GM23338 (cell line): ENCODE measurements around the gene GADD45B. TPM values are rescaled to one million over a fixed set of nuclear protein-coding genes. Genes with fewer than 3 reads are reported as not detected.

ENCODE experiments used
- ATAC-seq: fragments of 200-7000 bp; cut with Tn5 transposase; 3 replicates; pipeline ENCODE4 v1.9.1; 2020
- DNase-seq: peaks from one replicate; pipeline ENCODE4 v3.0.0-alpha.2; 2015; ENCODE audit warnings: low spot score
- H2AFZ ChIP-seq: fragments of 200-600 bp; sonication (generic); 2 replicates; pipeline ENCODE4 v1.8.0; 2016; ENCODE audit warnings: antibody characterized with exemption, mild to moderate bottlenecking, moderate library complexity
- H3F3A ChIP-seq: fragments of 200-600 bp; sonication (generic); replicated peaks from 2 replicates; pipeline ENCODE4 v1.8.0; 2017; ENCODE audit warnings: antibody characterized with exemption, mixed run types, low read depth
- H3K27ac ChIP-seq: fragments of 200-600 bp; sonication (generic); 2 replicates; pipeline ENCODE4 v1.6.1; 2016; ENCODE audit warnings: low read depth
- H3K27me3 ChIP-seq: fragments of 200-600 bp; sonication (generic); 2 replicates; pipeline ENCODE4 v1.8.0; 2016; ENCODE audit warnings: mild to moderate bottlenecking, mixed run types, moderate library complexity; ENCODE audit not compliant: insufficient read depth
- H3K36me3 ChIP-seq: fragments of 200-600 bp; sonication (generic); 2 replicates; pipeline ENCODE4 v1.8.0; 2016; ENCODE audit warnings: mild to moderate bottlenecking; ENCODE audit not compliant: insufficient read depth
- H3K4me1 ChIP-seq: fragments of 200-600 bp; sonication (generic); 2 replicates; pipeline ENCODE4 v1.8.0; 2016; ENCODE audit warnings: mild to moderate bottlenecking, moderate library complexity; ENCODE audit not compliant: insufficient read depth
- H3K4me2 ChIP-seq: fragments of 200-600 bp; sonication (generic); 2 replicates; pipeline ENCODE4 v1.7.1; 2017; ENCODE audit warnings: mixed run types
- H3K4me3 ChIP-seq: fragments of 200-600 bp; sonication (generic); 2 replicates; pipeline ENCODE4 v1.6.1; 2016; ENCODE audit warnings: mixed run types
- H3K79me2 ChIP-seq: fragments of 200-600 bp; sonication (generic); replicated peaks from 2 replicates; pipeline ENCODE4 v1.8.0; 2017; ENCODE audit warnings: mild to moderate bottlenecking; ENCODE audit not compliant: insufficient read depth
- H3K9me2 ChIP-seq: fragments of 200-600 bp; sonication (generic); 2 replicates; pipeline ENCODE4 v1.8.0; 2017; ENCODE audit not compliant: insufficient read depth
- H4K20me1 ChIP-seq: fragments of 200-600 bp; sonication (generic); replicated peaks from 2 replicates; pipeline ENCODE4 v1.8.0; 2017; ENCODE audit warnings: mild to moderate bottlenecking; ENCODE audit not compliant: insufficient read depth
- H3K27ac Mint-ChIP-seq: 2 replicates; pipeline ENCODE4 v1.8.0; 2020; ENCODE audit warnings: inconsistent platforms, mild to moderate bottlenecking, moderate library complexity, mixed read lengths
- H3K27me3 Mint-ChIP-seq: 3 replicates; pipeline ENCODE4 v1.8.0; 2022; ENCODE audit warnings: low read depth, mild to moderate bottlenecking, moderate library complexity, mixed read lengths, inconsistent platforms; ENCODE audit not compliant: insufficient read depth, poor library complexity
- H3K36me3 Mint-ChIP-seq: 3 replicates; pipeline ENCODE4 v1.8.0; 2021; ENCODE audit warnings: low read depth, mild to moderate bottlenecking, inconsistent platforms, moderate library complexity, mixed read lengths
- H3K4me1 Mint-ChIP-seq: 3 replicates; pipeline ENCODE4 v1.8.0; 2020; ENCODE audit warnings: mild to moderate bottlenecking, inconsistent platforms, mixed read lengths
- H3K4me3 Mint-ChIP-seq: 3 replicates; pipeline ENCODE4 v1.8.0; 2021; ENCODE audit warnings: moderate library complexity, mild to moderate bottlenecking, inconsistent platforms, mixed read lengths
- H3K9me3 Mint-ChIP-seq: 3 replicates; pipeline ENCODE4 v1.8.0; 2020; ENCODE audit warnings: moderate library complexity, mild to moderate bottlenecking, inconsistent platforms, mixed read lengths
- CREB1 ChIP-seq: fragments of 250-450 bp; sonication (Bioruptor Pico); IDR thresholded peaks from 2 replicates; pipeline ENCODE4 v1.5.0; 2020; ENCODE audit warnings: low read depth, mild to moderate bottlenecking, moderate library complexity
- CTCF ChIP-seq, 2 experiments: fragments of 200-600 bp in 1 of 2; sonication (generic) in 1 of 2; conservative IDR thresholded peaks; 2 replicates each; pipeline versions ENCODE4 v1.5.1 to v1.6.1; 2016 to 2017; ENCODE audit warnings: antibody characterized with exemption in 2 of 2, low read depth in 2 of 2, mild to moderate bottlenecking in 2 of 2, moderate library complexity in 1 of 2
- ETS1 ChIP-seq: IDR thresholded peaks from 2 replicates; pipeline ENCODE4 v1.6.1; 2016; ENCODE audit warnings: antibody characterized with exemption
- EZH2phosphoT487 ChIP-seq: fragments of 200-600 bp; sonication (generic); IDR thresholded peaks from one replicate; pipeline ENCODE4 v1.8.1; 2018; ENCODE audit warnings: antibody characterized with exemption; ENCODE audit not compliant: unreplicated experiment
- JUNB ChIP-seq: IDR thresholded peaks from one replicate; pipeline ENCODE4 v1.6.1; 2016; ENCODE audit warnings: antibody characterized with exemption; ENCODE audit not compliant: unreplicated experiment
- NANOG ChIP-seq: IDR thresholded peaks from 2 replicates; pipeline ENCODE4 v1.6.1; 2016; ENCODE audit warnings: antibody characterized with exemption, borderline replicate concordance
- POLR2AphosphoS5 ChIP-seq: IDR thresholded peaks from 2 replicates; pipeline ENCODE4 v1.6.1; 2016; ENCODE audit warnings: antibody characterized with exemption, low read depth
- STAT1 ChIP-seq: IDR thresholded peaks from one replicate; pipeline ENCODE4 v1.6.1; 2016; ENCODE audit warnings: antibody characterized with exemption; ENCODE audit not compliant: unreplicated experiment
- ZNF114 ChIP-seq: fragments of 250-450 bp; sonication (Bioruptor Pico); IDR thresholded peaks from 2 replicates; pipeline ENCODE4 v1.5.0; 2020; ENCODE audit warnings: mild to moderate bottlenecking, moderate library complexity
- ZNF331 ChIP-seq: fragments of 250-450 bp; sonication (Bioruptor Pico); IDR thresholded peaks from 2 replicates; pipeline ENCODE4 v1.5.0; 2020; ENCODE audit warnings: low read depth, mild to moderate bottlenecking, moderate library complexity
- ZNF462 ChIP-seq: fragments of 250-450 bp; sonication (Bioruptor Pico); IDR thresholded peaks from 2 replicates; pipeline ENCODE4 v1.5.0; 2020; ENCODE audit warnings: mild to moderate bottlenecking, moderate library complexity
- polyA plus RNA-seq: library from polyadenylated mRNA; unstranded; fragments of >200 nt; fragmentation: Nextera tagmentation; extraction: Ambion mirVana; gene quantifications from 2 replicates; pipeline ENCODE4 v1.2.1, GENCODE V29; 2016
- total RNA-seq: library from RNA; depleted of rRNA; stranded (reverse); fragments of >200 nt; shearing (Covaris generic); gene quantifications from 2 replicates; pipeline ENCODE4 v1.2.3, GENCODE V29; 2014

Gene GADD45B
- total and polyA plus RNA-seq, 2 experiments from 2014 or later = 12.3 to 16.6 TPM

- TF ChIP-seq ZNF462 (CRISPR knock-in tag) (no peak), POLR2AphosphoS5 (no peak), CTCF (conservative IDR thresholded peaks at IDR 0.05; ENCODE audit: low read depth in 2 of 2) (no peak), STAT1 (no peak), NANOG (no peak)
Observed at GRCh38 chr19:2491130-2491801, 15.3 kb downstream of the GADD45B start (continued).

- peaks cover 14% of the 10 kb centered on the region; the same call in 1 of the 2 replicates for H3K4me1 ChIP-seq
- DNase-seq (no peak), ATAC-seq (no peak)
- H3K27ac Mint-ChIP-seq = no peak overlapping the region
- TF ChIP-seq EZH2phosphoT487 (no peak), CREB1 (CRISPR knock-in tag) (no peak), POLR2AphosphoS5 (no peak), CTCF (conservative IDR thresholded peaks at IDR 0.05; ENCODE audit: low read depth in 2 of 2) (no peak), ZNF331 (no peak), ZNF114 (CRISPR knock-in tag) (no peak), JUNB (no peak), ETS1 (no peak), STAT1 (no peak)
- H3K36me3 ChIP-seq = no peaks in the 10 kb centered on the region
- peaks cover 51% of the 10 kb centered on the region for H3K27me3 ChIP-seq
- no peak overlapping the region for H3K27ac ChIP-seq
- no peak overlapping the region for H3K4me2 ChIP-seq
- H3K36me3 Mint-ChIP-seq = no peaks in the 10 kb centered on the region
- no peak overlapping the region for H2AFZ ChIP-seq
- no peak overlapping the region for H3K4me3 Mint-ChIP-seq
- no peaks in the 10 kb centered on the region for H3K9me3 Mint-ChIP-seq
- no peaks in the 10 kb centered on the region for H3K9me2 ChIP-seq
- no peak overlapping the region for H3K4me3 ChIP-seq
- H3K79me2 ChIP-seq = no peaks in the 10 kb centered on the region
- no peaks in the 10 kb centered on the region for H4K20me1 ChIP-seq
- 0 out of 2 replicates have a peak, but pooled peaks cover 2% of the 10 kb centered on the region for H3F3A ChIP-seq
- H3K4me1 Mint-ChIP-seq = peaks cover 16% of the 10 kb centered on the region; the same call in 2 of the 3 replicates
- H3K27me3 Mint-ChIP-seq = peaks cover 47% of the 10 kb centered on the region
Observed at GRCh38 chr19:2492870-2493269, 16.9 kb downstream of the GADD45B start.
